Measurements from ENCODE around the gene TBC1D17.
A peak's percentile ranks its signal among the peaks of the same experiment; 100 is the strongest.
"Not testable (repeated sequence)": the region's sequence is repeated elsewhere in the genome, so short reads cannot be mapped to it uniquely, and the experiment has no call there.

TBC1D17 gene

GRCh38 chr19:49916839-49917733 lies 39.6 kb downstream of the TBC1D17 start:
- DNase-seq (ENCODE audit: low read depth in 2 of 2, low spot score in 1 of 2), result no peak

- no peak for DNase-seq (ENCODE audit: low read depth in 2 of 2, low spot score in 1 of 2)
Observed at GRCh38 chr19:49918089-49918488, 40.6 kb downstream of the TBC1D17 start.

DNA sequence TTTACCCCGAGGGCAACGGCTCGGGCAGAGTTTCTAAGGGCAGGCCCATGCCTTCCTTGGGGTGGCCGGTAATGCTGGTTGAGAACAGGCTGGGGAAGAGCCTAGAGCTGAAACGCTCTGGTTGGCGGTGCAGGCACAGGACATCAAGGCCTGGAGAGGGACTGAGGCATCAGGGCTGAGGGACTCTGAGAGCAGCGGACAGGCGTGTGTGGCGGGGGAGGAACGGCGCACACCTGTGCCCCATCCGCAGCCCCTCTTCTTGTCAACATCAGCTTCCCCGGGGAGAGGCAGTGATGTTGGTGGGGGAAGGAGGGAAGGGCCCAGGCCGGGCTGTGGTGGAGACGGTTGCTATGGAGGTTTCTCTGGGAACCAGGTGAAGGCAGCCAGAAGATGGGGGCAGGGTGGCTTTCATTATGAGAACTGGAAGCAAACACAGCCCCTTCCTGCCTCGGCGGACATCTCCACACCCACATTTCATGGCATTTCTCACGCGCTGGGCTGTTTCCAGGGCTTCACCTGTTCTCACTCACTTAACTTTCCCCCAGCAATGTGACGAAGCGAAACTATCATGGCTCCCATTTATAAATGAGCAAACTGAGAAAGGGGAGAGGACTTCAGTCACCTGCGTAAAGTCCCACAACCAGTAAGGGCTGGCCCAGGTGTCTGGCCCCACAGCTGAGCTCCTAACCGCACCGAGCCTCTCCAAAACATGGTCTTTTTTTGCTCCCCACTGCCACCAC lies 43.3 kb downstream of the TBC1D17 start:
- DNase-seq (ENCODE audit: low read depth in 2 of 2, low spot score in 1 of 2), result no peak

- DNase-seq (ENCODE audit: low read depth in 2 of 2, low spot score in 1 of 2), result no peak
Observed at GRCh38 chr19:49921871-49922795, 44.6 kb downstream of the TBC1D17 start.

DNA sequence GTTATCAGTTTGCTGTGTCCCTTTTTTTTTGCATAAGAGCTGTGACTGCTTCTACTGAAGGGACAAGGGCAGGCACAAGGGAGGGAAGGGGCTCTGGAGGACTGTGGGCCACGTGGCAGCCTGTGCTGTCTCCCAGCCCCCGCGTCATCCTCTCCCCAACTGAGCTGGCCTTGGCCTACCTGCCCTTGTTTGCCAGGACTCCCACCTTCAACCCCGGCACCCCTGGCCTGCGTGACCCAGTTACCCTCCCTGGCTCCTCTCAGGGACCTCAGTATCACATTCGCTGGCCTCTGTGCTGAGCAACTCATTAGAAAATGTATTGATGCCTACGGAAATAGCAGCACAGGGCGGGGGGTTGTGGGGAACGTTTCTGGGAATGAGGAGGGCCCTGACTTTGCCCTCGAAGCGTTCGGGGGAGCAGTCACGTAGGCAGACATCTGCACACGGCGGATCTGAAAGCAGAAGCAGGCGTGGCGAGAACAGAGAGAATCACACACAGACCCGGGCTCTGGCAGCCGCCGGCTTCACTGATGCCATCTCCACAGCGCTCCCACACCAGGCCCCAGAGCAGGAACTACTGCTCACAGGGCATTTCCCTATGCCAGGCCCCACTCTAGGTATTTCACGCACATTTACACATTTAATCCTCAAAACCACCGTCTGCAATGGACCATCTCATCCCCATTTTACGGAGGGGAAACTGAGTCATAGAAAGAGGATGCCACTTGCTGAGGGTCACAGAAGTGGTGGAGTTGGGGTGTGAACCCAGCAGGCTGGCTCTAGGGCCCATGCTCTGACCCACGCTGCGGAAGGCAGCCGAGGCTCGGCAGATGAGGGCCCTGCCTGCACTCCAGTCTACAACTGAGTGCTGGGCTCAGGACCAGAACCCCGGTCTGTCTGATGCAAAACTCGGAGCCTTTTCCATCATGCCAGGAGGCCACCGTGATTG lies 45.8 kb downstream of the TBC1D17 start:
- no peak for DNase-seq (ENCODE audit: low read depth in 2 of 2, low spot score in 1 of 2)

GRCh38 chr19:49924004-49924880 lies 46.7 kb downstream of the TBC1D17 start:
- DNase-seq (ENCODE audit: low read depth in 2 of 2, low spot score in 1 of 2), result no peak

GRCh38 chr19:49924881-49925210 lies 47.3 kb downstream of the TBC1D17 start:
- not testable (repeated sequence) for DNase-seq (ENCODE audit: low read depth in 2 of 2, low spot score in 1 of 2)

- DNase-seq (ENCODE audit: low read depth in 2 of 2, low spot score in 1 of 2), result no peak
Observed at GRCh38 chr19:49925486-49925885, 48.0 kb downstream of the TBC1D17 start.

- no peak for DNase-seq (ENCODE audit: low read depth in 2 of 2, low spot score in 1 of 2)
Observed at GRCh38 chr19:49926515-49926914, 49.0 kb downstream of the TBC1D17 start.

DNA sequence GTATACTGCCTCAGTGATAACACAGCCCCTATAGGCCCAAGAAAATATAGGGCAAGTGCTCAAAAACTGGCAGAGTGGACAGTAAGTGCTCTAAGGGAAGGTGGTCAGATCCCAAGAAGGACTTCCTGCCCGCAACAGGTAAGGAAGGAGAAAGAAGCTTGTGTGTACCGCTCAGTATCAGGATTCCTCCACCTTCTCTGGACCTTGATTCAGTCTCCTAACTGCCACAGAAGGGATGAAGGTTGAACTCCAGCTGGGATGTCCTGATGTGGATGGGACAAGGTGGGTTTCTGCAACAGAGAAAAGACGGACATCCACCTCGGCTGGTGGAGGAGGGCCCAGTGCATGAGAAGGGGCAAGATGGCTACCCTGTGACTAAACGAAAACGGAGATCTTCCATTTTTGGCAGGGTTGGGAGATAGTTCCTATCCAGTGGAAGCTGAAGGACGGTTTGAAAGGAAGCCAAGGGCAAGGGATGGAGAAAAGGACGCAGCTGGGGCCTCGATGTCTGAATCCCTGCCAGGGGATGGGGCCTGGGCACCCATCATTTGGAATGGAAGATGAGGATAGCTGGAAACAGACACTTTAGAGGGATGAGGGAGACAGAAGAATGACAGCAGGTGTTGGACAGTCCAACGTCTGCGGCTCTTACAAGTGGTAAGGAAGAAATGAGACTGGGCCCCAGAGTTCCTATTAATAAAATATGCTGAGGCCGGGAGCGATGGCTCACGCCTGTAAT lies 50.2 kb downstream of the TBC1D17 start:
- DNase-seq (ENCODE audit: low read depth in 2 of 2, low spot score in 1 of 2), result no peak

- peak; percentile 84 to 86 for DNase-seq (ENCODE audit: low read depth in 2 of 2, low spot score in 1 of 2)
Observed at GRCh38 chr19:49929121-49929610, 51.7 kb downstream of the TBC1D17 start, which contains the start of the genes ATF5 and NUP62. Gene ATF5, plus strand, starts transcription at chr19:49929205. Its CDS starts 1,646 bp downstream, at chr19:49930851. Gene NUP62, minus strand, starts transcription at chr19:49929504. Its CDS starts 19,697 bp downstream, at chr19:49909807.

GRCh38 chr19:49929611-49930482 lies 52.3 kb downstream of the TBC1D17 start:
- peak; percentile 74 to 85 for DNase-seq (ENCODE audit: low read depth in 2 of 2, low spot score in 1 of 2)

- DNase-seq (ENCODE audit: low read depth in 2 of 2, low spot score in 1 of 2), result no peak
Observed at GRCh38 chr19:49930483-49931011, 53.0 kb downstream of the TBC1D17 start.

GRCh38 chr19:49931293-49932040 lies 54.0 kb downstream of the TBC1D17 start:
- no peak for DNase-seq (ENCODE audit: low read depth in 2 of 2, low spot score in 1 of 2)

DNA sequence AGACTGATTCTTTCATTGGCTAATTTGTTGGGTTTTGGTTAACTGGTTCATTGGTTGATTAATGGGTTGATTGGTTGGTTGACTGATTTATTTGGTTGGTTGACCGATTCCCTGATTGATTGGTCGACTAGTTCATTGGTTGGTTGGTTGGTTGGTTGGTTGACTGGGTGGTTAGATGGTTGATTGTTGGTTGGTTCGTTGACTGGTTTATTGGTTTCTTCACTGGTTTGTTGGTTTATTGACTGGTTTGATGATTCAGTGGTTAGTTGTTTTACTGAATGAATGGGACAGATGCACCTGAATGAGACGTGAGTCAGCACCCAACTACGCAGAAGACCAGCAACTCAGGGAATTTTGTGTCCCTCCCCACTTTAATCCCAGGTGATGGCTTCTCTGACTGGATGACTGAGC lies 54.5 kb downstream of the TBC1D17 start:
- DNase-seq (ENCODE audit: low read depth in 2 of 2, low spot score in 1 of 2), result no peak

DNA sequence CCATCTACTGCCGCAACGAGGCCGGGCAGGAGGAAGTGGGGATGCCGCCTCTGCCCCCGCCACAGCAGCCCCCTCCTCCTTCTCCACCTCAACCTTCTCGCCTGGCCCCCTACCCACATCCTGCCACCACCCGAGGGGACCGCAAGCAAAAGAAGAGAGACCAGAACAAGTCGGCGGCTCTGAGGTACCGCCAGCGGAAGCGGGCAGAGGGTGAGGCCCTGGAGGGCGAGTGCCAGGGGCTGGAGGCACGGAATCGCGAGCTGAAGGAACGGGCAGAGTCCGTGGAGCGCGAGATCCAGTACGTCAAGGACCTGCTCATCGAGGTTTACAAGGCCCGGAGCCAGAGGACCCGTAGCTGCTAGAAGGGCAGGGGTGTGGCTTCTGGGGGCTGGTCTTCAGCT lies 55.2 kb downstream of the TBC1D17 start:
- DNase-seq (ENCODE audit: low read depth in 2 of 2, low spot score in 1 of 2), result no peak
